Measurements from ENCODE around the gene POLG.

POLG gene

GRCh38 chr15:89353991-89354390 lies 19.4 kb upstream of the POLG start:
- no peak for DNase-seq

GRCh38 chr15:89352476-89352875 lies 17.9 kb upstream of the POLG start:
- no peak for DNase-seq

- no peak for DNase-seq
Measured at GRCh38 chr15:89349206-89349558, 14.6 kb upstream of the POLG start.

GRCh38 chr15:89346516-89347231 lies 12.1 kb upstream of the POLG start:
- no peak for DNase-seq

GRCh38 chr15:89345248-89345647 lies 10.6 kb upstream of the POLG start:
- DNase-seq, result no peak

- DNase-seq, result no peak
Measured at GRCh38 chr15:89342840-89343239, 8.2 kb upstream of the POLG start.

- no peak for DNase-seq
Measured at GRCh38 chr15:89341316-89342005, 6.8 kb upstream of the POLG start.

GRCh38 chr15:89340573-89340972 lies 5.9 kb upstream of the POLG start:
- DNase-seq, result no peak

- no peak for DNase-seq
Measured at GRCh38 chr15:89338036-89338435, 3.4 kb upstream of the POLG start.

GRCh38 chr15:89335298-89336041 lies 846 bp upstream of the POLG start:
- DNase-seq, result no peak

GRCh38 chr15:89333959-89334509 lies 590 bp downstream of the POLG start:
- no peak for DNase-seq

- no peak for DNase-seq
Measured at GRCh38 chr15:89333011-89333860, 1.4 kb downstream of the POLG start.

GRCh38 chr15:89332446-89332845 lies 2.2 kb downstream of the POLG start:
- DNase-seq, result no peak

- no peak for DNase-seq
Measured at GRCh38 chr15:89330881-89331595, 3.6 kb downstream of the POLG start.

GRCh38 chr15:89330119-89330518 lies 4.5 kb downstream of the POLG start:
- no peak for DNase-seq

GRCh38 chr15:89329329-89330084 lies 5.1 kb downstream of the POLG start:
- no peak for DNase-seq

GRCh38 chr15:89328398-89329254 lies 6.0 kb downstream of the POLG start:
- no peak for DNase-seq

- DNase-seq, result no peak
Measured at GRCh38 chr15:89327113-89327512, 7.5 kb downstream of the POLG start.

GRCh38 chr15:89326316-89326715 lies 8.3 kb downstream of the POLG start:
- DNase-seq, result no peak

Measured in NCI-H1048 (cell line).